Measurements from ENCODE around the gene GLP1R. TPM values are rescaled to one million over a fixed set of nuclear protein-coding genes. Genes with fewer than 3 reads are reported as not detected.

GLP1R gene
- total RNA-seq, 1 experiment from 2014 or later: not detected

Other genes with a start within 250 kb of the GLP1R start
- gene SAYSD1, start 66.4 kb downstream of the GLP1R start, total RNA-seq (2014; rRNA removed; shearing (Covaris generic); ENCODE audit: low replicate concordance): 11.7 and 15.3 TPM in 2 replicates
- gene KCNK5, start 180.7 kb downstream of the GLP1R start, total RNA-seq (2014; rRNA removed; shearing (Covaris generic); ENCODE audit: low replicate concordance): not detected in 2 replicates

Data from Karpas-422 (cell line).